ENCODE measurements around the gene KCNS3.

DNA sequence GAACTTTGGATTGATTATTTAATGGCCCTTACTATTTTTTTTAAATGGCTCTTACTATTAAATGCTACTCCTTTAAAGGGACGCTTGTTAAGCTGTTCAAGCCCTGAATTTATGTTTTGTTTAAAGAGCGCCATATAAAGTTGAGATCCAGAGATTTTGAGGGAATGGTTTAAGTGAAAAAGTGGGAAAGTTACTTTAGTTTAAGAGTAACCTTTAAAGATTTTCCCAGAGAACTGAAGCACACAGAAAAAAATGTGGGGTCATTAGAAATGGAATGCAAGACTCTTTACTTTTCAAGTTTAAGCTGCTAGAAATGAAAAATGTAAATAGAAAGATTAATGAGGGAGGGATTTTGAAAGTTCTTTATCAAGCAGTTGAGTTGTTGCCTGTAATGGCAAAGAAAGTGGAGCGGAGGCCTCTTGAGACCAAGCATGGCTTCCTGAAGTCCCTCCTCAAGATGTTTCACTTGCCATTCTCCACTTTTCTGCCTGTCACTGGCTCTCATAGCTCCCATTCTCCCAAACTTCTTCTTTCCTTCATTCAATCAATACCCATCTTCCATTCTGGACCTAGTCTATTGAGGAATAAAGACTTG, 93.2 kb downstream of the KCNS3 start:
- TF ChIP-seq, protein P1, sequence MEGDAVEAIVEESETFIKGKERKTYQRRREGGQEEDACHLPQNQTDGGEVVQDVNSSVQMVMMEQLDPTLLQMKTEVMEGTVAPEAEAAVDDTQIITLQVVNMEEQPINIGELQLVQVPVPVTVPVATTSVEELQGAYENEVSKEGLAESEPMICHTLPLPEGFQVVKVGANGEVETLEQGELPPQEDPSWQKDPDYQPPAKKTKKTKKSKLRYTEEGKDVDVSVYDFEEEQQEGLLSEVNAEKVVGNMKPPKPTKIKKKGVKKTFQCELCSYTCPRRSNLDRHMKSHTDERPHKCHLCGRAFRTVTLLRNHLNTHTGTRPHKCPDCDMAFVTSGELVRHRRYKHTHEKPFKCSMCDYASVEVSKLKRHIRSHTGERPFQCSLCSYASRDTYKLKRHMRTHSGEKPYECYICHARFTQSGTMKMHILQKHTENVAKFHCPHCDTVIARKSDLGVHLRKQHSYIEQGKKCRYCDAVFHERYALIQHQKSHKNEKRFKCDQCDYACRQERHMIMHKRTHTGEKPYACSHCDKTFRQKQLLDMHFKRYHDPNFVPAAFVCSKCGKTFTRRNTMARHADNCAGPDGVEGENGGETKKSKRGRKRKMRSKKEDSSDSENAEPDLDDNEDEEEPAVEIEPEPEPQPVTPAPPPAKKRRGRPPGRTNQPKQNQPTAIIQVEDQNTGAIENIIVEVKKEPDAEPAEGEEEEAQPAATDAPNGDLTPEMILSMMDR (IDR thresholded peaks at IDR 0.05), result no peak
- no peak for TF ChIP-seq TCF7L2 (IDR thresholded peaks at IDR 0.05; ENCODE audit: low read depth, low read length)
- TF ChIP-seq POLR2AphosphoS5 (IDR thresholded peaks at IDR 0.05; ENCODE audit: low read depth, low read length), result no peak
- TF ChIP-seq, protein P2, sequence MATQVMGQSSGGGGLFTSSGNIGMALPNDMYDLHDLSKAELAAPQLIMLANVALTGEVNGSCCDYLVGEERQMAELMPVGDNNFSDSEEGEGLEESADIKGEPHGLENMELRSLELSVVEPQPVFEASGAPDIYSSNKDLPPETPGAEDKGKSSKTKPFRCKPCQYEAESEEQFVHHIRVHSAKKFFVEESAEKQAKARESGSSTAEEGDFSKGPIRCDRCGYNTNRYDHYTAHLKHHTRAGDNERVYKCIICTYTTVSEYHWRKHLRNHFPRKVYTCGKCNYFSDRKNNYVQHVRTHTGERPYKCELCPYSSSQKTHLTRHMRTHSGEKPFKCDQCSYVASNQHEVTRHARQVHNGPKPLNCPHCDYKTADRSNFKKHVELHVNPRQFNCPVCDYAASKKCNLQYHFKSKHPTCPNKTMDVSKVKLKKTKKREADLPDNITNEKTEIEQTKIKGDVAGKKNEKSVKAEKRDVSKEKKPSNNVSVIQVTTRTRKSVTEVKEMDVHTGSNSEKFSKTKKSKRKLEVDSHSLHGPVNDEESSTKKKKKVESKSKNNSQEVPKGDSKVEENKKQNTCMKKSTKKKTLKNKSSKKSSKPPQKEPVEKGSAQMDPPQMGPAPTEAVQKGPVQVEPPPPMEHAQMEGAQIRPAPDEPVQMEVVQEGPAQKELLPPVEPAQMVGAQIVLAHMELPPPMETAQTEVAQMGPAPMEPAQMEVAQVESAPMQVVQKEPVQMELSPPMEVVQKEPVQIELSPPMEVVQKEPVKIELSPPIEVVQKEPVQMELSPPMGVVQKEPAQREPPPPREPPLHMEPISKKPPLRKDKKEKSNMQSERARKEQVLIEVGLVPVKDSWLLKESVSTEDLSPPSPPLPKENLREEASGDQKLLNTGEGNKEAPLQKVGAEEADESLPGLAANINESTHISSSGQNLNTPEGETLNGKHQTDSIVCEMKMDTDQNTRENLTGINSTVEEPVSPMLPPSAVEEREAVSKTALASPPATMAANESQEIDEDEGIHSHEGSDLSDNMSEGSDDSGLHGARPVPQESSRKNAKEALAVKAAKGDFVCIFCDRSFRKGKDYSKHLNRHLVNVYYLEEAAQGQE (IDR thresholded peaks at IDR 0.05; ENCODE audit: insufficient read depth in 1 of 2, low read depth in 2 of 2, low read length in 1 of 2), result no peak
- TF ChIP-seq SIN3A (IDR thresholded peaks at IDR 0.05; ENCODE audit: borderline replicate concordance, insufficient read depth, low read depth, low read length), result no peak

Measured in Panc1 (cell line).